Naive thymus-derived CD8-positive, alpha-beta T cell (primary cell): ENCODE data around the gene SBK2. TPM values are rescaled to one million over a fixed set of nuclear protein-coding genes. Genes with fewer than 3 reads are reported as not detected.
"Not testable (repeated sequence)": the region's sequence is repeated elsewhere in the genome, so short reads cannot be mapped to it uniquely, and the experiment has no call there.

Experiments
- ATAC-seq, 2 donors: fragments of 150-1000 bp; cut with Tn5 transposase in 1 of 2; sonication (Bioruptor Pico), chemical (Tn5 transposase) in 1 of 2; 1 replicate in 1 of 2; 2 replicates in 1 of 2; pipeline ENCODE4 v1.10.0; 2021; ENCODE audit warnings: mild to moderate bottlenecking in 2 of 2, moderate library complexity in 2 of 2
- POLR2A ChIA-PET: fragments of 350-600 bp; sonication (Branson Sonifier 250); formaldehyde crosslinking; loops from one replicate; lab custom pipeline; 2021; ENCODE audit warnings: antibody characterized with exemption; lab: Charles Lee
- DNase-seq, 10 donors: peaks; one replicate each; pipeline versions ENCODE4 v3.0.0 to v3.0.0-alpha.2; 2020 to 2022
- H3K27ac Mint-ChIP-seq, 10 donors: one replicate each; pipeline ENCODE4 v1.8.0; 2020 to 2022; ENCODE audit warnings: mild to moderate bottlenecking in 10 of 10, mixed read lengths in 10 of 10, moderate library complexity in 4 of 10, inconsistent platforms in 1 of 10
- H3K27me3 Mint-ChIP-seq, 5 donors: one replicate each; pipeline ENCODE4 v1.8.0; 2021 to 2022; ENCODE audit warnings: mixed read lengths in 5 of 5
- H3K36me3 Mint-ChIP-seq, 3 donors: one replicate each; pipeline ENCODE4 v1.8.0; 2020 to 2022; ENCODE audit warnings: mixed read lengths in 3 of 3, mild to moderate bottlenecking in 2 of 3, inconsistent platforms in 1 of 3
- H3K4me1 Mint-ChIP-seq, 4 donors: one replicate each; pipeline ENCODE4 v1.8.0; 2021 to 2022; ENCODE audit warnings: mixed read lengths in 4 of 4
- H3K4me3 Mint-ChIP-seq, 10 donors: one replicate each; pipeline ENCODE4 v1.8.0; 2020 to 2022; ENCODE audit warnings: mild to moderate bottlenecking in 10 of 10, mixed read lengths in 10 of 10, moderate library complexity in 6 of 10, inconsistent platforms in 1 of 10
- H3K9me3 Mint-ChIP-seq, 9 donors: one replicate each; pipeline ENCODE4 v1.8.0; 2020 to 2022; ENCODE audit warnings: mixed read lengths in 9 of 9, mild to moderate bottlenecking in 3 of 9, inconsistent platforms in 1 of 9, moderate library complexity in 1 of 9
- polyA plus RNA-seq, 3 donors: library from polyadenylated mRNA; unstranded; fragments of 300-500 nt; fragmentation: Illumina TruSeq; gene quantifications; one replicate each; pipeline ENCODE4 v1.2.3, GENCODE V29; 2021
- total RNA-seq, 8 experiments: library from RNA in 2 of 8; stranded (reverse) in 2 of 8; gene quantifications; one replicate each; pipeline ENCODE4 v1.2.3 and lab custom pipeline; 2021 to 2026

Gene SBK2
- total and polyA plus RNA-seq, 5 experiments from 2014 or later, result not detected

GRCh38 chr19:55503502-55504251, 33.3 kb downstream of the SBK2 start:
- peaks cover 11 to 15% (median 13%) of the 10 kb centered on the region in 4 donors for H3K4me1 Mint-ChIP-seq
- peaks cover 0 to 7% (median 1%) of the 10 kb centered on the region in 5 donors for H3K27me3 Mint-ChIP-seq
- ATAC-seq, result peak; percentile 94 to 95
- peak; percentile 82 to 98 (median 93) for DNase-seq
- POLR2A ChIA-PET, result interaction anchor here (0.7 to 1.9 kb wide), 16 partner anchors 17 to 363 kb away, joined by 3 to 16 read pairs (median 3); partner anchors contain the start of genes ISOC2, KMT5C, NAT14 and SYT5
- H3K36me3 Mint-ChIP-seq, result no peaks in the 10 kb centered on the region
- no peaks in the 10 kb centered on the region for H3K9me3 Mint-ChIP-seq
- H3K4me3 Mint-ChIP-seq, result peak overlapping the region; percentile 77 to 90 (median 84)
- peak overlapping the region; percentile 43 to 94 (median 86) for H3K27ac Mint-ChIP-seq

DNA sequence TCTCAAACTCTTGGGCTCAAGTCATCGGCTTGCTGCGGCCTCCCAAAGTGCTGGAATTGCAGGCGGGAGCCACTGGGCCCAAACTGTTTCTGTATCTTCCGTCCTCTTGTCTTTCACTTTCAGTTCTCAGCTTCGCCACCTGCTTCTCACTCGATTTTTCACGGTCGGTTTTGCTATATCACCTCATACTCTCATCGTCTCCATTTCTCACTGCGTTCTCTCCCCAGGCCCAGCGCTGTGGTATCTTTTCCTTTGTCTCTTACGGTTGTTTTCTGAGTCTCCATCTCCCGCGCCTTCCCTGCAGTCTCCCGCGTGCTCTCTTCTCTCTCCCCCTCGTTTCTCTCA, 33.8 kb downstream of the SBK2 start:
- Mint-ChIP-seq H3K4me1 (peaks cover 11 to 15% (median 13%) of the 10 kb centered on the region in 4 donors), H3K9me3 (no peaks in the 10 kb centered on the region), H3K27ac (peak overlapping the region in 9 of 10 donors; percentile 43 to 92 (median 82)), H3K27me3 (peaks cover 0 to 6% (median 1%) of the 10 kb centered on the region in 5 donors), H3K4me3 (peak overlapping the region; percentile 77 to 90 (median 84)), H3K36me3 (no peaks in the 10 kb centered on the region)
- no peak for DNase-seq
- POLR2A ChIA-PET, result interaction anchor here (0.7 to 1.9 kb wide), 8 partner anchors 18 to 362 kb away, joined by 3 to 16 read pairs (median 6); partner anchors contain the start of genes ISOC2, NAT14, SYT5 and TMEM238
- ATAC-seq, result no peak

GRCh38 chr19:55502197-55502952, 34.6 kb downstream of the SBK2 start:
- H3K9me3 Mint-ChIP-seq, result no peaks in the 10 kb centered on the region
- peaks cover 11 to 15% (median 13%) of the 10 kb centered on the region in 4 donors for H3K4me1 Mint-ChIP-seq
- ATAC-seq, result no peak
- H3K36me3 Mint-ChIP-seq, result no peaks in the 10 kb centered on the region
- DNase-seq, result no peak
- POLR2A ChIA-PET, result interaction anchor here (1.9 kb wide), 1 partner anchor 95 kb away, joined by 9 read pairs; the partner anchor contains the start of gene UBE2S
- peaks cover 0 to 1% (median 0%) of the 10 kb centered on the region in 5 donors for H3K27me3 Mint-ChIP-seq
- peak overlapping the region in 5 of 10 donors; percentile 21 to 84 (median 53) for H3K27ac Mint-ChIP-seq
- peak overlapping the region in 5 of 10 donors; percentile 34 to 62 (median 45) for H3K4me3 Mint-ChIP-seq

DNA sequence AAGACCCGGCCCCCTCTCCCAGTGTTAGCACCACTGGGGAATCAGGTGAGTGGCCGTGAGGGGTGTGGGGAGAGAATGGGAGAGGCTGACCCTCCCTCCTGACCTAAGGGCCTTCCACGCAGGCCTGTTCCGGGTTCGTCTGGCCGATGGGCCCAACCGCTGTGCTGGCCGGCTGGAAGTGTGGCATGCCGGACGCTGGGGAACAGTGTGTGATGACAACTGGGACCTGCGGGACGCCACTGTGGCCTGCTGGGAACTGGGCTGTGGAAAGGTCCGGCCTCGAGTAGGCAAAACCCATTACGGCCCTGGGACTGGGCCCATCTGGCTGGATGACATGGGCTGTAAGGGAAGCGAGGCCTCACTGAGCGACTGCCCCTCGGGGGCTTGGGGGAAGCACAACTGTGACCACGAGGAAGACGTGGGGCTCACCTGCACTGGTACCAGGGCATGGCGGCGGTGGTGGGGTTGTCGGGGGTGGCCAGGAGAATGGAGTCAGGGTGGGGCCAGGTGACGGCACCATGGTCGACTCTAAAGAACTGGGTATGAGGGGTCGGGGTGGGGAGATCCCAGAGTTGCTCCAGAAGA, 36.5 kb downstream of the SBK2 start:
- H3K4me3 Mint-ChIP-seq, result no peak overlapping the region

GRCh38 chr19:55498246-55498840, 38.6 kb downstream of the SBK2 start:
- no peaks in the 10 kb centered on the region for H3K36me3 Mint-ChIP-seq
- peaks cover 5 to 9% (median 9%) of the 10 kb centered on the region in 4 donors for H3K4me1 Mint-ChIP-seq
- DNase-seq (no peak), ATAC-seq (no peak)
- no peak overlapping the region for H3K27ac Mint-ChIP-seq
- no peak overlapping the region for H3K4me3 Mint-ChIP-seq
- POLR2A ChIA-PET, result interaction anchor here (1.3 kb wide), 1 partner anchor 30 kb away, joined by 4 read pairs; no protein-coding TSS in a partner anchor
- no peaks in the 10 kb centered on the region for H3K9me3 Mint-ChIP-seq
- peaks cover 0 to 2% (median 0%) of the 10 kb centered on the region in 5 donors for H3K27me3 Mint-ChIP-seq

More for the DNA sequence above, 36.5 kb downstream of the SBK2 start:
- Mint-ChIP-seq H3K4me1 (peaks cover 11 to 15% (median 13%) of the 10 kb centered on the region in 4 donors), H3K9me3 (no peaks in the 10 kb centered on the region), H3K36me3 (no peaks in the 10 kb centered on the region), H3K27me3 (no peaks in the 10 kb centered on the region), H3K27ac (no peak overlapping the region)
- POLR2A ChIA-PET, result no interaction called here
- ATAC-seq (no peak), DNase-seq (no peak)

GRCh38 chr19:55497763-55498162, 39.2 kb downstream of the SBK2 start:
- Mint-ChIP-seq H3K27ac (no peak overlapping the region), H3K4me1 (peaks cover 5 to 6% (median 6%) of the 10 kb centered on the region in 4 donors), H3K9me3 (no peaks in the 10 kb centered on the region), H3K4me3 (no peak overlapping the region), H3K27me3 (peaks cover 0 to 7% (median 0%) of the 10 kb centered on the region in 5 donors), H3K36me3 (no peaks in the 10 kb centered on the region)
- POLR2A ChIA-PET, result no interaction called here
- ATAC-seq, result no peak
- no peak for DNase-seq

GRCh38 chr19:55496820-55497219, 40.1 kb downstream of the SBK2 start:
- H3K27me3 Mint-ChIP-seq, result peaks cover 0 to 11% (median under 1%) of the 10 kb centered on the region in 5 donors
- H3K27ac Mint-ChIP-seq, H3K4me1 Mint-ChIP-seq, H3K36me3 Mint-ChIP-seq, H3K4me3 Mint-ChIP-seq, POLR2A ChIA-PET, ATAC-seq, DNase-seq, H3K9me3 Mint-ChIP-seq: not testable (repeated sequence)

GRCh38 chr19:55495646-55496349, 41.1 kb downstream of the SBK2 start:
- Mint-ChIP-seq H3K27me3 (peaks cover 0 to 13% (median 4%) of the 10 kb centered on the region in 5 donors), H3K4me3 (no peak overlapping the region), H3K4me1 (peaks cover 0 to 6% (median 3%) of the 10 kb centered on the region in 4 donors), H3K36me3 (no peaks in the 10 kb centered on the region), H3K27ac (no peak overlapping the region), H3K9me3 (peaks cover 0 to 1% (median 0%) of the 10 kb centered on the region in 9 donors)
- no peak for DNase-seq
- ATAC-seq, result no peak
- POLR2A ChIA-PET, result interaction anchor here (0.7 kb wide), 1 partner anchor 36 kb away, joined by 3 read pairs; no protein-coding TSS in a partner anchor

- H3K9me3 Mint-ChIP-seq, result peaks cover 0 to 1% (median 0%) of the 10 kb centered on the region in 9 donors
- ATAC-seq (peak; percentile 62 to 82), DNase-seq (no peak)
- peaks cover 0 to 15% (median 4%) of the 10 kb centered on the region in 5 donors for H3K27me3 Mint-ChIP-seq
- POLR2A ChIA-PET, result interaction anchor here (0.6 to 1.8 kb wide), 4 partner anchors 11 to 235 kb away, joined by 3 to 5 read pairs (median 4); partner anchors contain the start of gene ZNF628
- peaks cover 0 to 6% (median 3%) of the 10 kb centered on the region in 4 donors for H3K4me1 Mint-ChIP-seq
- peak overlapping the region in 3 of 10 donors; percentile 51 to 77 (median 56) for H3K27ac Mint-ChIP-seq
- H3K36me3 Mint-ChIP-seq, result no peaks in the 10 kb centered on the region
- peak overlapping the region; percentile 60 to 85 (median 76) for H3K4me3 Mint-ChIP-seq
Observed at GRCh38 chr19:55494172-55494761, 42.7 kb downstream of the SBK2 start.

GRCh38 chr19:55493645-55494171, 43.2 kb downstream of the SBK2 start:
- Mint-ChIP-seq H3K27me3 (peaks cover 0 to 15% (median 4%) of the 10 kb centered on the region in 5 donors), H3K9me3 (peaks cover 0 to 1% (median 0%) of the 10 kb centered on the region in 9 donors), H3K36me3 (no peaks in the 10 kb centered on the region), H3K27ac (peak overlapping the region in 1 of 10 donors; percentile 51), H3K4me3 (peak overlapping the region in 3 of 10 donors; percentile 73 to 80 (median 76)), H3K4me1 (peaks cover 0 to 6% (median 3%) of the 10 kb centered on the region in 4 donors)
- DNase-seq (no peak), ATAC-seq (no peak)
- POLR2A ChIA-PET, result interaction anchor here (0.6 to 1.8 kb wide), 3 partner anchors 10 to 56 kb away, joined by 3 to 5 read pairs (median 4); partner anchors contain the start of gene ZNF628
